GM23338 (cell line): ENCODE measurements around the gene BBLN.

ENCODE experiments used
- CREB1 ChIP-seq: fragments of 250-450 bp; sonication (Bioruptor Pico); IDR thresholded peaks from 2 replicates; pipeline ENCODE4 v1.5.0; 2020; ENCODE audit warnings: low read depth, mild to moderate bottlenecking, moderate library complexity
- CTCF ChIP-seq, 2 experiments: fragments of 200-600 bp in 1 of 2; sonication (generic) in 1 of 2; conservative IDR thresholded peaks; 2 replicates each; pipeline versions ENCODE4 v1.5.1 to v1.6.1; 2016 to 2017; ENCODE audit warnings: antibody characterized with exemption in 2 of 2, low read depth in 2 of 2, mild to moderate bottlenecking in 2 of 2, moderate library complexity in 1 of 2
- ETS1 ChIP-seq: IDR thresholded peaks from 2 replicates; pipeline ENCODE4 v1.6.1; 2016; ENCODE audit warnings: antibody characterized with exemption
- EZH2 ChIP-seq: fragments of 200-600 bp; sonication (generic); IDR thresholded peaks from one replicate; pipeline ENCODE4 v1.8.0; 2017; ENCODE audit warnings: antibody characterized with exemption, mild to moderate bottlenecking, low read depth; ENCODE audit not compliant: unreplicated experiment
- EZH2phosphoT487 ChIP-seq: fragments of 200-600 bp; sonication (generic); IDR thresholded peaks from one replicate; pipeline ENCODE4 v1.8.1; 2018; ENCODE audit warnings: antibody characterized with exemption; ENCODE audit not compliant: unreplicated experiment
- JUNB ChIP-seq: IDR thresholded peaks from one replicate; pipeline ENCODE4 v1.6.1; 2016; ENCODE audit warnings: antibody characterized with exemption; ENCODE audit not compliant: unreplicated experiment
- NANOG ChIP-seq: IDR thresholded peaks from 2 replicates; pipeline ENCODE4 v1.6.1; 2016; ENCODE audit warnings: antibody characterized with exemption, borderline replicate concordance
- POLR2AphosphoS5 ChIP-seq: IDR thresholded peaks from 2 replicates; pipeline ENCODE4 v1.6.1; 2016; ENCODE audit warnings: antibody characterized with exemption, low read depth
- REST ChIP-seq: IDR thresholded peaks from one replicate; pipeline ENCODE4 v1.6.1; 2018; ENCODE audit warnings: antibody characterized with exemption; ENCODE audit not compliant: unreplicated experiment
- ZNF114 ChIP-seq: fragments of 250-450 bp; sonication (Bioruptor Pico); IDR thresholded peaks from 2 replicates; pipeline ENCODE4 v1.5.0; 2020; ENCODE audit warnings: mild to moderate bottlenecking, moderate library complexity
- ZNF331 ChIP-seq: fragments of 250-450 bp; sonication (Bioruptor Pico); IDR thresholded peaks from 2 replicates; pipeline ENCODE4 v1.5.0; 2020; ENCODE audit warnings: low read depth, mild to moderate bottlenecking, moderate library complexity

- TF ChIP-seq CTCF (conservative IDR thresholded peaks at IDR 0.05; ENCODE audit: low read depth in 2 of 2) (peak; percentile 100), POLR2AphosphoS5 (no peak), EZH2 (no peak), ZNF331 (CRISPR knock-in tag) (no peak), EZH2phosphoT487 (no peak), NANOG (no peak), CREB1 (CRISPR knock-in tag) (peak; percentile 82), JUNB (no peak), ETS1 (no peak), REST (no peak), ZNF114 (CRISPR knock-in tag) (no peak)
Measured at GRCh38 chr9:128117613-128118471, 42.2 kb upstream of the BBLN start.
